Testis (tissue), 2 donors: ENCODE data around the gene SPI1.

Experiments
- CTCF ChIP-seq, 3 experiments: fragments of 450-650 bp in 2 of 3; fragments of 200-600 bp in 1 of 3; sonication (generic) in 1 of 3; IDR thresholded peaks; one replicate each; pipeline ENCODE4 v1.5.1; 2016 to 2019; ENCODE audit warnings: antibody characterized with exemption in 3 of 3, mild to moderate bottlenecking in 2 of 3, moderate library complexity in 1 of 3
- POLR2A ChIP-seq: fragments of 450-650 bp; IDR thresholded peaks from one replicate; pipeline ENCODE4 v1.6.1; 2017; ENCODE audit warnings: antibody characterized with exemption, mild to moderate bottlenecking, moderate library complexity

DNA sequence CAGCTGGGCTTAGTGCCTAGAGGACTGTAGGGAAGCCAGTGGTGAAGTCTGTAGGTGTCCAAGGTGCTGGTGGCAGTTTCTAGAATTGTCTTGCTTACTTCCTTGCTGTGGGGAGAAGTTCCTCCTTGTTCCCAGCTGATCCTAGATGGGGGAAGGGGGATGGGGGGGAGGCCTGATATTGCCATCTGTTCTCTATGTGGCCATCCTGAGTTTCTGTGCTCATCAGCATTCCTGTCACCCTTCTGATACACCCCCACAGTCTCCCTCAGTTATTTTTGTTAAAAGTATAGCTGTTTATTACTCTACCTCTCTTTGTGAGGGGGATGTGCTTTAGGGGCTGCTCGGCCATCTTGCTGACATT lies 71.9 kb downstream of the SPI1 start:
- no peak for TF ChIP-seq CTCF (IDR thresholded peaks at IDR 0.05)
- no peak for TF ChIP-seq POLR2A
